Transverse colon (tissue), 3 donors: ENCODE measurements around the gene COMP.

Experiments used
- POLR2A ChIP-seq: fragments of 450-650 bp; IDR thresholded peaks from one replicate; pipeline ENCODE4 v1.6.1; 2016; ENCODE audit warnings: antibody characterized with exemption, mild to moderate bottlenecking, moderate library complexity
- TF ChIP-seq, protein P1 (sequence below), 5 experiments: fragments of 200-600 bp in 3 of 5; fragments of 450-650 bp in 2 of 5; sonication (generic) in 3 of 5; IDR thresholded peaks; 1 replicate in 2 of 5; 2 replicates in 3 of 5; pipeline ENCODE4 v1.5.1; 2016 to 2017; ENCODE audit warnings: antibody characterized with exemption in 5 of 5, inconsistent platforms in 3 of 5, mild to moderate bottlenecking in 2 of 5, moderate library complexity in 1 of 5

DNA sequence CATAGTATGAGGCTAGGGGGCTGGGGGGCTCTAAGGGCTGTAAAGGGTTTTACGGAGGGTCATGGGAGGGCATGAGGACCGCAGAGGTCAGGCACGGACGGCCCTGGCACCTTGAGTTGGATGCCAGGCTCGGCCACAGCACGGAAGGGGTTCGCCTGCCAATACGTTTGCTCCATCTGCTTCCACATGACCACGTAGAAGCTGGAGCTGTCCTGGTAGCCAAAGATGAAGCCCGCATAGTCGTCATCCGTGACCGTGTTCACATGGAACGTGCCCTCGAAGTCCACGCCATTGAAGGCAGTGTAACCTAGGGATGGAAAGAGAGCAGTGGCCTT lies 6.4 kb downstream of the COMP start:
- no peak for TF ChIP-seq POLR2A
- TF ChIP-seq, protein P1, sequence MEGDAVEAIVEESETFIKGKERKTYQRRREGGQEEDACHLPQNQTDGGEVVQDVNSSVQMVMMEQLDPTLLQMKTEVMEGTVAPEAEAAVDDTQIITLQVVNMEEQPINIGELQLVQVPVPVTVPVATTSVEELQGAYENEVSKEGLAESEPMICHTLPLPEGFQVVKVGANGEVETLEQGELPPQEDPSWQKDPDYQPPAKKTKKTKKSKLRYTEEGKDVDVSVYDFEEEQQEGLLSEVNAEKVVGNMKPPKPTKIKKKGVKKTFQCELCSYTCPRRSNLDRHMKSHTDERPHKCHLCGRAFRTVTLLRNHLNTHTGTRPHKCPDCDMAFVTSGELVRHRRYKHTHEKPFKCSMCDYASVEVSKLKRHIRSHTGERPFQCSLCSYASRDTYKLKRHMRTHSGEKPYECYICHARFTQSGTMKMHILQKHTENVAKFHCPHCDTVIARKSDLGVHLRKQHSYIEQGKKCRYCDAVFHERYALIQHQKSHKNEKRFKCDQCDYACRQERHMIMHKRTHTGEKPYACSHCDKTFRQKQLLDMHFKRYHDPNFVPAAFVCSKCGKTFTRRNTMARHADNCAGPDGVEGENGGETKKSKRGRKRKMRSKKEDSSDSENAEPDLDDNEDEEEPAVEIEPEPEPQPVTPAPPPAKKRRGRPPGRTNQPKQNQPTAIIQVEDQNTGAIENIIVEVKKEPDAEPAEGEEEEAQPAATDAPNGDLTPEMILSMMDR (IDR thresholded peaks at IDR 0.05) = no peak
